GM23248 (cell line): ENCODE results near the gene TBXAS1.

Experiments
- EZH2 ChIP-seq: fragments of 200-600 bp; sonication (generic); IDR thresholded peaks from 2 replicates; pipeline ENCODE4 v1.6.1; 2018; ENCODE audit warnings: antibody characterized with exemption, mild to moderate bottlenecking; ENCODE audit not compliant: insufficient read depth, poor library complexity, severe bottlenecking
- EZH2phosphoT487 ChIP-seq: fragments of 200-600 bp; sonication (generic); IDR thresholded peaks from 2 replicates; pipeline ENCODE4 v1.6.1; 2018; ENCODE audit warnings: antibody characterized with exemption, moderate library complexity, mild to moderate bottlenecking, low read depth; ENCODE audit not compliant: insufficient read depth

DNA sequence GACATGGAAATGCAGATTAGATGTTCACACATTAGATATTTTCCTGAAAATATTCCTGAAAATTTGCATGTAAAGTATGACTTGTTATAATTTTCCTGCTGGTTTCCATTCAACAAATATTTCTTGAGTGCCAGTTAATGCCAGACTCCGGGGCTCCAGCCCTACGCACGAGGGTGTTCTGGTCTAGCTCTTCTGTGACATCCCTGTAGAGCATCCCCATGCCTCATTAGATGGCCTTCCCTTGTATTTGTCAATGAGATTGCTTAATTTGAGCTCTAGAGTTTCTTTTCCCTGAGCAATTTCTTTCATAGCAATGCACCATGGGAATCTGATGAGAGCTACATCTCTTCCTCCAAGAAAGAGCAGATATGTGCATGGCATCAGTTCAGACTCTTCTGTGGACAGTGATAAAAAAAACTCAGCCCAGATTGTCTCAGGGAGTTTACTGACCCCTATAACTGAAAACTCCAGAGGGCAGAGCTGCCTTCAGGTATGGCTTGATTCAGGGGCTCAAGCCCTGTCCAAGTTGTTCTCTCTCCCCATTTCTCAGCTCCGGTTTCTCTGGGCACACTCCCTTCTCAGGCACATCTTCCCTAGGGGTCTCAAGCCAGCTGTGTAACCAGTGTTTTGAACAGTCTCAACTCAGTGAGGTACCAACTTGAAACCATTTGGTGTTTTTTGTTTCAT is 137.0 kb downstream of the TBXAS1 start:
- TF ChIP-seq EZH2, result no peak
- TF ChIP-seq EZH2phosphoT487, result no peak
